ENCODE data around the gene SORBS1. TPM values are rescaled to one million over a fixed set of nuclear protein-coding genes. Genes with fewer than 3 reads are reported as not detected.

SORBS1 gene
- total RNA-seq, 1 donor from 2014 or later, result 16.1 TPM

DNA sequence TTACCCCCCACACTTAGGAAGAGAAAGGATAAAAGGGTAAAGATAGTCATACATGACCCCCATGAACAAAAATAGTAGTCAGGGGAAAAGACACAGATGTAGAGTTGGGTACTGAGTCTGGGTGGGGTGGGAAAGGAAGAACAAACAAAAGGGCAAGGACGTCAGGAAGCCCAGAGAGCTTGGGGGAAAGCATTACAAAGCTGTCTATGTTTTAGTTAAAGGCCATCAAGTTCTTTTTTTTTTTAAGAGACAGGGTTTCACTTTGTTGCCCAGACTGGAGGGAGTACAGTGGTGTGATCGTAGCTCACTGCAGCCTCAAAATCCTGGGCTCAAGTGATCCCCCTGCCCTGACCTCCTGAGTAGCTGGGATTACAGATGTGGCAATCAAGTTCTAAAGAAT, 172.0 kb downstream of the SORBS1 start:
- TF ChIP-seq EZH2phosphoT487 (IDR thresholded peaks at IDR 0.05), result no peak
- TF ChIP-seq, protein P1, sequence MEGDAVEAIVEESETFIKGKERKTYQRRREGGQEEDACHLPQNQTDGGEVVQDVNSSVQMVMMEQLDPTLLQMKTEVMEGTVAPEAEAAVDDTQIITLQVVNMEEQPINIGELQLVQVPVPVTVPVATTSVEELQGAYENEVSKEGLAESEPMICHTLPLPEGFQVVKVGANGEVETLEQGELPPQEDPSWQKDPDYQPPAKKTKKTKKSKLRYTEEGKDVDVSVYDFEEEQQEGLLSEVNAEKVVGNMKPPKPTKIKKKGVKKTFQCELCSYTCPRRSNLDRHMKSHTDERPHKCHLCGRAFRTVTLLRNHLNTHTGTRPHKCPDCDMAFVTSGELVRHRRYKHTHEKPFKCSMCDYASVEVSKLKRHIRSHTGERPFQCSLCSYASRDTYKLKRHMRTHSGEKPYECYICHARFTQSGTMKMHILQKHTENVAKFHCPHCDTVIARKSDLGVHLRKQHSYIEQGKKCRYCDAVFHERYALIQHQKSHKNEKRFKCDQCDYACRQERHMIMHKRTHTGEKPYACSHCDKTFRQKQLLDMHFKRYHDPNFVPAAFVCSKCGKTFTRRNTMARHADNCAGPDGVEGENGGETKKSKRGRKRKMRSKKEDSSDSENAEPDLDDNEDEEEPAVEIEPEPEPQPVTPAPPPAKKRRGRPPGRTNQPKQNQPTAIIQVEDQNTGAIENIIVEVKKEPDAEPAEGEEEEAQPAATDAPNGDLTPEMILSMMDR (IDR thresholded peaks at IDR 0.05), result no peak
- H3K4me3 ChIP-seq, result no peak overlapping the region
- no peak overlapping the region for H3K4me2 ChIP-seq
- no peaks in the 10 kb centered on the region for H3K4me1 ChIP-seq
- no peaks in the 10 kb centered on the region for H3K9me3 Mint-ChIP-seq
- H3F3A ChIP-seq (ENCODE audit: low read depth), result no peaks in the 10 kb centered on the region
- H3K27me3 Mint-ChIP-seq (ENCODE audit: insufficient read depth, low read depth), result peaks cover 8% of the 10 kb centered on the region
- H3K27ac ChIP-seq, result no peak overlapping the region
- no peak overlapping the region for H3K9ac ChIP-seq
- peaks cover 14% of the 10 kb centered on the region for H3K4me1 Mint-ChIP-seq
- no peaks in the 10 kb centered on the region for H3K79me2 ChIP-seq (ENCODE audit: low read depth)
- H3K4me3 Mint-ChIP-seq, result no peak overlapping the region
- H4K20me1 ChIP-seq (ENCODE audit: low read depth), result peaks cover 5% of the 10 kb centered on the region
- H3K9me3 ChIP-seq (ENCODE audit: low read depth), result no peaks in the 10 kb centered on the region
- no peaks in the 10 kb centered on the region for H3K27me3 ChIP-seq
- DNase-seq (ENCODE audit: low spot score), result no peak
- H3K36me3 ChIP-seq, result no peaks in the 10 kb centered on the region
- no peak overlapping the region for H2AFZ ChIP-seq (replicated peaks)
- H3K36me3 Mint-ChIP-seq, result no peaks in the 10 kb centered on the region
- no peak overlapping the region for H3K27ac Mint-ChIP-seq

DNA sequence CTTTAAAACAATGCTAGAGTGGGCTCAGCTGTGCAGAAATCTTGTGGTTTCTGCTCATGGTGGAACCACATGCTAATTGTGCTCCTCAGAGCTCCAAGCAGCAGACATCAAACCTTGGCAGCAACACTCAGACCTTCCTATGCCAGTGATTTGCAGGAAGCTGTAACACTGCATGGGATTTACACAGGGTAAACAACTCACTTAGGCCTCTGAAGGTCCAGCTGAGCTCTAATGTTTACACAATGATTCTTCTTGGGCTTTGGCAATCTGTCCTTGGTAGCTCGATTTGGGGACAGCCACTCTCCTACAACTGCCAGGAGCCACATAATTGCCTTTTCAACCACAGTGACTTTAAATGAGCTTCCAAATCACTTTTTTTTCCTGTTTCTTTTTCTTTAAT, 172.6 kb downstream of the SORBS1 start:
- no peak overlapping the region for H3K4me3 ChIP-seq
- H3K36me3 Mint-ChIP-seq, result no peaks in the 10 kb centered on the region
- no peaks in the 10 kb centered on the region for H3F3A ChIP-seq (ENCODE audit: low read depth)
- no peak overlapping the region for H3K9ac ChIP-seq
- peaks cover 8% of the 10 kb centered on the region for H3K27me3 Mint-ChIP-seq (ENCODE audit: insufficient read depth, low read depth)
- H3K36me3 ChIP-seq, result no peaks in the 10 kb centered on the region
- H3K79me2 ChIP-seq (ENCODE audit: low read depth), result no peaks in the 10 kb centered on the region
- H3K4me3 Mint-ChIP-seq, result no peak overlapping the region
- no peak for TF ChIP-seq EZH2 (IDR thresholded peaks at IDR 0.05)
- no peak overlapping the region for H3K27ac ChIP-seq
- H3K27ac Mint-ChIP-seq, result no peak overlapping the region
- no peaks in the 10 kb centered on the region for H3K4me1 ChIP-seq
- no peak overlapping the region for H2AFZ ChIP-seq (replicated peaks)
- no peak overlapping the region for H3K4me2 ChIP-seq
- no peak for DNase-seq (ENCODE audit: low spot score)
- no peaks in the 10 kb centered on the region for H3K27me3 ChIP-seq
- H3K4me1 Mint-ChIP-seq, result peaks cover 14% of the 10 kb centered on the region
- H4K20me1 ChIP-seq (ENCODE audit: low read depth), result peaks cover 5% of the 10 kb centered on the region
- H3K9me3 ChIP-seq (ENCODE audit: low read depth), result no peaks in the 10 kb centered on the region
- no peaks in the 10 kb centered on the region for H3K9me3 Mint-ChIP-seq

- Histone ChIP-seq H3K27ac (no peak overlapping the region), H3K4me3 (no peak overlapping the region), H3F3A (ENCODE audit: low read depth) (no peaks in the 10 kb centered on the region), H3K4me1 (no peaks in the 10 kb centered on the region), H2AFZ (replicated peaks) (no peak overlapping the region), H4K20me1 (ENCODE audit: low read depth) (peaks cover 5% of the 10 kb centered on the region), H3K4me2 (no peak overlapping the region), H3K27me3 (no peaks in the 10 kb centered on the region), H3K79me2 (ENCODE audit: low read depth) (no peaks in the 10 kb centered on the region), H3K36me3 (no peaks in the 10 kb centered on the region), H3K9me3 (ENCODE audit: low read depth) (no peaks in the 10 kb centered on the region), H3K9ac (no peak overlapping the region)
- Mint-ChIP-seq H3K4me3 (no peak overlapping the region), H3K4me1 (peaks cover 14% of the 10 kb centered on the region), H3K36me3 (no peaks in the 10 kb centered on the region), H3K27me3 (ENCODE audit: insufficient read depth, low read depth) (peaks cover 6% of the 10 kb centered on the region), H3K27ac (no peak overlapping the region), H3K9me3 (no peaks in the 10 kb centered on the region)
- no peak for TF ChIP-seq EZH2phosphoT487 (IDR thresholded peaks at IDR 0.05)
- TF ChIP-seq, protein P1 (IDR thresholded peaks at IDR 0.05), result no peak
- TF ChIP-seq EZH2 (IDR thresholded peaks at IDR 0.05), result no peak
- DNase-seq (ENCODE audit: low spot score), result no peak
Observed at GRCh38 chr10:95388109-95388471, 173.1 kb downstream of the SORBS1 start.

GRCh38 chr10:95384011-95384704, 177.0 kb downstream of the SORBS1 start:
- H3K36me3 Mint-ChIP-seq, result no peaks in the 10 kb centered on the region
- H4K20me1 ChIP-seq (ENCODE audit: low read depth), result no peaks in the 10 kb centered on the region
- H3K27me3 ChIP-seq, result no peaks in the 10 kb centered on the region
- no peaks in the 10 kb centered on the region for H3K36me3 ChIP-seq
- no peaks in the 10 kb centered on the region for H3K4me1 Mint-ChIP-seq
- no peak overlapping the region for H3K27ac Mint-ChIP-seq
- H3K4me3 ChIP-seq, result no peak overlapping the region
- no peak overlapping the region for H3K9ac ChIP-seq
- no peak for DNase-seq (ENCODE audit: low spot score)
- no peak overlapping the region for H3K4me3 Mint-ChIP-seq
- no peak overlapping the region for H3K27ac ChIP-seq
- TF ChIP-seq EZH2phosphoT487 (IDR thresholded peaks at IDR 0.05) (no peak), EZH2 (IDR thresholded peaks at IDR 0.05) (no peak)
- TF ChIP-seq, protein P1 (IDR thresholded peaks at IDR 0.05), result no peak
- no peaks in the 10 kb centered on the region for H3K4me1 ChIP-seq
- no peaks in the 10 kb centered on the region for H3F3A ChIP-seq (ENCODE audit: low read depth)
- no peak overlapping the region for H2AFZ ChIP-seq (replicated peaks)
- H3K4me2 ChIP-seq, result no peak overlapping the region
- H3K9me3 Mint-ChIP-seq, result no peaks in the 10 kb centered on the region
- H3K9me3 ChIP-seq (ENCODE audit: low read depth), result no peaks in the 10 kb centered on the region
- H3K27me3 Mint-ChIP-seq (ENCODE audit: insufficient read depth, low read depth), result peaks cover 2% of the 10 kb centered on the region
- H3K79me2 ChIP-seq (ENCODE audit: low read depth), result no peaks in the 10 kb centered on the region

All from neural progenitor cell (in vitro differentiated cells).